GM21360 (cell line): ENCODE data around the gene MYO5A.
"Not testable (repeated sequence)": the region's sequence is repeated elsewhere in the genome, so short reads cannot be mapped to it uniquely, and the experiment has no call there.

Experiments
- ATAC-seq: cut with Tn5 transposase; IDR thresholded peaks from one replicate; pipeline ENCODE4 v1.9.1; 2021; ENCODE audit warnings: mild to moderate bottlenecking, moderate library complexity; ENCODE audit not compliant: unreplicated experiment

Gene MYO5A

GRCh38 chr15:52509500-52510245 is 19.0 kb downstream of the MYO5A start:
- ATAC-seq: no peak

GRCh38 chr15:52506549-52506948 is 22.1 kb downstream of the MYO5A start:
- no peak for ATAC-seq

GRCh38 chr15:52505151-52505550 is 23.5 kb downstream of the MYO5A start:
- no peak for ATAC-seq

GRCh38 chr15:52503788-52504496 is 24.7 kb downstream of the MYO5A start:
- peak; percentile 81 for ATAC-seq

GRCh38 chr15:52502608-52503007 is 26.1 kb downstream of the MYO5A start:
- no peak for ATAC-seq

GRCh38 chr15:52499506-52499905 is 29.2 kb downstream of the MYO5A start:
- ATAC-seq: no peak

- ATAC-seq: no peak
Measured at GRCh38 chr15:52498706-52499105, 30.0 kb downstream of the MYO5A start.

GRCh38 chr15:52496776-52497470 is 31.8 kb downstream of the MYO5A start:
- ATAC-seq: no peak

GRCh38 chr15:52496175-52496574 is 32.5 kb downstream of the MYO5A start:
- ATAC-seq: no peak

GRCh38 chr15:52495125-52495524 is 33.6 kb downstream of the MYO5A start:
- ATAC-seq: no peak

- no peak for ATAC-seq
Measured at GRCh38 chr15:52493968-52494367, 34.7 kb downstream of the MYO5A start.

GRCh38 chr15:52492132-52492531 is 36.5 kb downstream of the MYO5A start:
- no peak for ATAC-seq

- ATAC-seq: no peak
Measured at GRCh38 chr15:52491472-52491871, 37.2 kb downstream of the MYO5A start.

GRCh38 chr15:52489430-52489829 is 39.2 kb downstream of the MYO5A start:
- ATAC-seq: not testable (repeated sequence)

GRCh38 chr15:52488830-52489229 is 39.9 kb downstream of the MYO5A start:
- ATAC-seq: no peak

GRCh38 chr15:52486003-52486996 is 42.4 kb downstream of the MYO5A start:
- no peak for ATAC-seq

GRCh38 chr15:52485290-52485689 is 43.4 kb downstream of the MYO5A start:
- no peak for ATAC-seq

- ATAC-seq: no peak
Measured at GRCh38 chr15:52483707-52484106, 45.0 kb downstream of the MYO5A start.

GRCh38 chr15:52481915-52482314 is 46.8 kb downstream of the MYO5A start:
- ATAC-seq: peak; percentile 96

- no peak for ATAC-seq
Measured at GRCh38 chr15:52480990-52481389, 47.7 kb downstream of the MYO5A start.

- no peak for ATAC-seq
Measured at GRCh38 chr15:52466716-52467115, 62.0 kb downstream of the MYO5A start.
